Cardiac muscle cell (in vitro differentiated cells and primary cell): ENCODE results near the gene NPLOC4. TPM values are rescaled to one million over a fixed set of nuclear protein-coding genes. Genes with fewer than 3 reads are reported as not detected.

Source experiments
- DNase-seq, 2 donors: peaks; one replicate each; pipeline versions ENCODE4 v3.0.0 to v3.0.0-alpha.2; 2010 to 2017; ENCODE audit warnings: low read depth in 1 of 2, low spot score in 1 of 2
- H3K27ac ChIP-seq: fragments of 200-600 bp; sonication (generic); 2 replicates; pipeline ENCODE4 v1.5.1; 2016
- H3K27me3 ChIP-seq: fragments of 200-600 bp; sonication (generic); 2 replicates; pipeline ENCODE4 v1.6.0; 2016; ENCODE audit warnings: control low read depth
- H3K36me3 ChIP-seq: fragments of 200-600 bp; sonication (generic); 2 replicates; pipeline ENCODE4 v1.5.1; 2016; ENCODE audit warnings: control low read depth
- H3K4me1 ChIP-seq: fragments of 200-600 bp; sonication (generic); 2 replicates; pipeline ENCODE4 v1.8.1; 2017; ENCODE audit warnings: low read depth, mild to moderate bottlenecking, mixed run types
- H3K4me3 ChIP-seq: fragments of 200-600 bp; sonication (generic); 2 replicates; pipeline ENCODE4 v1.5.1; 2016; ENCODE audit warnings: mild to moderate bottlenecking
- H3K9me3 ChIP-seq: fragments of 200-600 bp; sonication (generic); 2 replicates; pipeline ENCODE4 v1.5.1; 2017; ENCODE audit warnings: low read depth, mild to moderate bottlenecking, control low read depth
- polyA plus RNA-seq: library from polyadenylated mRNA; unstranded; fragments of >200 nt; fragmentation: Nextera tagmentation; extraction: Ambion mirVana; gene quantifications from 2 replicates; pipeline ENCODE4 v1.2.1, GENCODE V29; 2016
- total RNA-seq: library from RNA; depleted of rRNA; stranded (reverse); fragments of >200 nt; gene quantifications from 2 replicates; pipeline ENCODE4 v1.2.3, GENCODE V29; 2016
- TF ChIP-seq, protein P1 (sequence below): IDR thresholded peaks from 2 replicates; pipeline ENCODE4 v1.5.1; 2012; ENCODE audit warnings: low read depth, mild to moderate bottlenecking, low read length

The NPLOC4 gene
- 51.4 and 51.5 TPM in 2 replicates for total RNA-seq
- polyA plus RNA-seq: 53.8 and 58.9 TPM in 2 replicates

DNA sequence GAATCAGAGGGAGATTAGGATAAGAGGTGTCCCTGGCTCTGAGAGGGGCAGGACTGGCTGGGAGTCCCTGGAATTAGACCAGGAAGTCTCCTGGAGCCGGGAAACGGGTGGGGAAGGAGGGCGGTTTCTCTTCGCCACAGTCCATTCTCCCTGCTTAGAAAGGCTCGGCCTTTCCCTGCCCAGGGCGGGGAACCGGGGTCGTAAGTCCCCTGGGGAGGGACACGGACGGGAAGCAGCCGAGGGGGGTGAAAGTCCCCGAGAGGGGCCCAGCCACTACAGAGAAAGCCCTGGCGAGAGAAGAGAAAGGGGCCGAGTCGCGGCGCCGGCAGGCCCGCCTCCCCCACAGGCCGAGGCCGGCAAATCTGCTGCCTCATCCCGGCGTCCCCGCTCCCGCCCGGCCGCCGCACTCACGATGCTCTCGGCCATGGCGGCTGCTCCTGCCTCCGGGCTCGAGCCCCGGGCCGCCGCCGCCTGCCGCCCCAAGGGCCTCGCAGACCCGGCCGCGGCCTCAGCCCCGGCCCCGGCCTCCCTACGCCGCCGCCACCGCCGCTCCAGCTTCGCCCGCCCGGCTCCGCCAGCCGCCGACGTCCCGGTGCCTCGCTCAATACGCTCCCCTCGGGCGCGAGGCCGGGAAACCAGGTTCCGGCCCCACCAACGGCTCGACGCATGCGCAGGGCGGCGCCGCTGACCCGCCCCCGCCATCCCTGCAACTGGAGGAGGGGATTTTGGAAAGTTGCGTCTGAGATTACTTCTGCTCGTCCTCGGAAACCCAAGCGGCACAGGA lies at the start of gene NPLOC4, which contains the start of gene TSPAN10:
Gene NPLOC4 (minus strand): TSS at position 608 of the 784 bp plus-strand sequence. CDS start 182 bp downstream, at position 426.
Gene TSPAN10 (plus strand): TSS at position 692 of the 784 bp plus-strand sequence. CDS start 5,217 bp downstream, outside the sequence.
- Histone ChIP-seq H3K27ac (peak within 1 kb of the TSS; percentile 96), H3K4me3 (peak within 1 kb of the TSS; percentile 84), H3K27me3 (no peaks in the 10 kb centered on the region), H3K9me3 (no peaks in the 10 kb centered on the region), H3K36me3 (no peaks in the 10 kb centered on the region), H3K4me1 (no peaks in the 10 kb centered on the region)
- peak; percentile 91 to 93 for DNase-seq
- TF ChIP-seq, protein P1, sequence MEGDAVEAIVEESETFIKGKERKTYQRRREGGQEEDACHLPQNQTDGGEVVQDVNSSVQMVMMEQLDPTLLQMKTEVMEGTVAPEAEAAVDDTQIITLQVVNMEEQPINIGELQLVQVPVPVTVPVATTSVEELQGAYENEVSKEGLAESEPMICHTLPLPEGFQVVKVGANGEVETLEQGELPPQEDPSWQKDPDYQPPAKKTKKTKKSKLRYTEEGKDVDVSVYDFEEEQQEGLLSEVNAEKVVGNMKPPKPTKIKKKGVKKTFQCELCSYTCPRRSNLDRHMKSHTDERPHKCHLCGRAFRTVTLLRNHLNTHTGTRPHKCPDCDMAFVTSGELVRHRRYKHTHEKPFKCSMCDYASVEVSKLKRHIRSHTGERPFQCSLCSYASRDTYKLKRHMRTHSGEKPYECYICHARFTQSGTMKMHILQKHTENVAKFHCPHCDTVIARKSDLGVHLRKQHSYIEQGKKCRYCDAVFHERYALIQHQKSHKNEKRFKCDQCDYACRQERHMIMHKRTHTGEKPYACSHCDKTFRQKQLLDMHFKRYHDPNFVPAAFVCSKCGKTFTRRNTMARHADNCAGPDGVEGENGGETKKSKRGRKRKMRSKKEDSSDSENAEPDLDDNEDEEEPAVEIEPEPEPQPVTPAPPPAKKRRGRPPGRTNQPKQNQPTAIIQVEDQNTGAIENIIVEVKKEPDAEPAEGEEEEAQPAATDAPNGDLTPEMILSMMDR: no peak

DNA sequence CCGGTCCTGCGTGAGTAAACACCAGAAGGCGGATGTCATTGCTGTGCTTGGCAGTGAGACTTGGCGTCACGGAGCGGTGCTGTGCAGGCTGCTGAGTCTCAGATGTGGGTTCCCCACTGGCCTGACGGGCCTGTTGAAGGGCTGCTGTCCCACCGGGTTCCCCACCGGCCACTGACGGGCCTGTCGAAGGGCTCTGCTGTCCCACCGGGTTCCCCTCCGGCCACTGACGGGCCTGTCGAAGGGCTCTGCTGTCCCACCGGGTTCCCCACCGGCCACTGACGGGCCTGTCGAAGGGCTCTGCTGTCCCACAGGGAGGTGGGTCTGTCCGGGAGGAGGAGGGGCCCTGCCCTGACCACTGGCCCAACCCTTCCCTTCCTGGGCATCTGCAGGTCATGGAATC lies 49.7 kb upstream of the NPLOC4 start:
- peaks cover 27% of the 10 kb centered on the region for H3K36me3 ChIP-seq
- H3K4me3 ChIP-seq: no peak overlapping the region
- no peaks in the 10 kb centered on the region for H3K9me3 ChIP-seq
- H3K27me3 ChIP-seq: no peaks in the 10 kb centered on the region
- DNase-seq: no peak
- peaks cover 12% of the 10 kb centered on the region for H3K4me1 ChIP-seq
- H3K27ac ChIP-seq: no peak overlapping the region
- TF ChIP-seq, protein P1: no peak

DNA sequence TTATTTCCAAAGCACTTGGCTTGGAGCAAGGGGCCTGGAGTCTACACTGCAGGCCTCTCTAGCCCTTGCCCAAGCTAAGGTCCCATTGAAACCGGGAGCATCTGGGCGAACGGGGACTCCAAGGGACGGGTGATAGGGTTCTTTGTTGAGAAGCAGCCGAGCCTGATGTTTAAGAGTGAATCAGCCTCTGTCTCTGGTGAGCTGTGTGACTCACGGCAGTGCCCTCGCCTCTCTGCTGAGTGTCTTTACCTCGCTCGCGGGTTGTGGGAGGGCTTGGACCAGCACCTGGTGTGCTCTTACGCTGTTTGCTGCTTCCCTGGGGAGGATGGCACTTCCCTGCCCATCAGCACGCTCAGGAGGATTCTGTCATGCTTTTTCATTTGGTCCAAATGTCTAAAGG lies 48.2 kb upstream of the NPLOC4 start:
- Histone ChIP-seq H3K4me1 (peaks cover 12% of the 10 kb centered on the region), H3K36me3 (peaks cover 22% of the 10 kb centered on the region), H3K27me3 (no peaks in the 10 kb centered on the region), H3K4me3 (peak overlapping the region; percentile 87), H3K9me3 (no peaks in the 10 kb centered on the region), H3K27ac (no peak overlapping the region)
- TF ChIP-seq, protein P1: no peak
- peak in 1 of 2 donors; percentile 29 for DNase-seq

DNA sequence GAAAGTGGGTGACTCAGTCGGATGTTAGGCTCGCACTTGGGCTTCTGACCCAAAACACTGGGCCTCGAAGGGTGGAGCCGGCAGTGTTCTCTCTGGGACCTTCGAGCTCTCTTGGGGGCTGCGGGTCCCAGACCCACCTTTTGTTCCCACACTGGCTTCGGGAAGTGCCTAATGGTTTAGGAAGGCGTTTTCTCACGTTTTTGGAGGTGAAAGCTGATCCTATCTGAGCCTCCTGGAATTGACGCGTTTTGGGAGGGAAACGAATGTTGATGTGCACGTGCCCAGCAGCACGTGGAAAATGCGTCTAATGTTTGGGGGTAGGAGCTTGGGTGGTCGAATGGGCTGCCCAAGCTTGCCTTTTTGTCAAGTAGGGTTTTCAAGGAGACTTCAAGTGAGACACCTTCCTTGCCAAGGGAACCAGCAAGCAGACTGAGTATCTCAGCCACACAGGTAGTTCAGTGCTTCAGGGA lies 47.6 kb upstream of the NPLOC4 start:
- TF ChIP-seq, protein P1: no peak

DNA sequence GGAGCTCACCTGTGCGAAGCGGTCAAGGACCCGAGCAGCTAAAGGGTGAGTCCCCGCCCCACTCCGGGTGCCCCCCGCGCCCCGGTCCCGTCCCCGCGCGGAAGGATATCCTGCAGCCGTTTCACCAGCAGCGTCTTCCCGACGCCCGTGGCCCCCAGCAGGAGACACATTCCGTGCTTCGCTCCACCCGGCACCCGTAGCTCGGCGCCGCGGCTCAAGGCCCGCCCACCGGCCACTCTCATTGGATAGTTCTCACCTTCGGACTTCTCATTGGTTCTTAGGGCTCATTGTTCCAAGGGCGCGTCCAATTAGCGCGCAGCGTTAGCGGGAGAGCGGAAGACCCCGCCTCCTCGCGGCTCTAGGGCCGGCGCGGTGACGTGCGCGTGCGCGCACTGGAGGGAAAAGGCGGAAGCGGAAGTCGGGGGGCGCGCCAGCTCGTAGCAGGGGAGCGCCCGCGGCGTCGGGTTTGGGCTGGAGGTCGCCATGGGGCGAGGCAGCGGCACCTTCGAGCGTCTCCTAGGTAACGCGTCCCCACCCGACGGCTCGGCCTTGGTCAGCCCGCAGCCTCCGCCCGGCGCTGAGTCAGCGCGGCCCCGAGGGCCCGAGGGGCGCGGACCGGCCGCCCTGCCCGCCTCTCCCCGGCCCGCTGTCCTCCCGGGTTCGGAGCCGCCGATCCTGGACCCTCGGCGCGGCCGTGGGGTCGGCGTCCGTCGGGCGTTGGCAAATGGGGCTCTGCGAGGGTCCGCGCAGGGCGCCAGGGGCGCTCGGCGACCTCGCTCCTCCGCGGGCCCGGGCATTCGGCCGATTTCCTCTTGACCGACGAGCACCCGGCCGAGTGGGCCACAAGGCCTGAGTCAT lies 46.9 kb upstream of the NPLOC4 start, which contains the start of the genes ARL16 and HGS:
Gene ARL16 (minus strand): TSS at position 214 of the 858 bp plus-strand sequence. CDS start 44 bp downstream, at position 170.
Gene HGS (plus strand): TSS at position 428 of the 858 bp plus-strand sequence. CDS start 56 bp downstream, at position 484.
- Histone ChIP-seq H3K27ac (peak within 1 kb of the TSS; percentile 81), H3K36me3 (peaks cover 14% of the 10 kb centered on the region), H3K9me3 (no peaks in the 10 kb centered on the region), H3K4me3 (peak within 1 kb of the TSS; percentile 87), H3K4me1 (peaks cover 12% of the 10 kb centered on the region), H3K27me3 (no peaks in the 10 kb centered on the region)
- TF ChIP-seq, protein P1: no peak
- DNase-seq: peak; percentile 99

More for the DNA sequence above, 47.6 kb upstream of the NPLOC4 start:
- no peak for DNase-seq
- H3K27me3 ChIP-seq: no peaks in the 10 kb centered on the region
- peaks cover 12% of the 10 kb centered on the region for H3K4me1 ChIP-seq
- peak overlapping the region; percentile 87 for H3K4me3 ChIP-seq
- H3K27ac ChIP-seq: peak overlapping the region; percentile 40
- no peaks in the 10 kb centered on the region for H3K9me3 ChIP-seq
- H3K36me3 ChIP-seq: peaks cover 21% of the 10 kb centered on the region
